Stimulated activated CD4-positive, alpha-beta T cell treated with anti-CD3 and anti-CD28 coated beads, Interleukin-15, amount 100 ng/mL, for 48 hours (primary cell): ENCODE measurements around the gene PROB1.
"Not testable (repeated sequence)": the region's sequence is repeated elsewhere in the genome, so short reads cannot be mapped to it uniquely, and the experiment has no call there.

Experiments used
- DNase-seq, 2 donors: peaks; one replicate each; pipeline ENCODE4 v3.0.0-alpha.2; 2020; ENCODE audit warnings: low read depth in 2 of 2

The PROB1 gene

DNA sequence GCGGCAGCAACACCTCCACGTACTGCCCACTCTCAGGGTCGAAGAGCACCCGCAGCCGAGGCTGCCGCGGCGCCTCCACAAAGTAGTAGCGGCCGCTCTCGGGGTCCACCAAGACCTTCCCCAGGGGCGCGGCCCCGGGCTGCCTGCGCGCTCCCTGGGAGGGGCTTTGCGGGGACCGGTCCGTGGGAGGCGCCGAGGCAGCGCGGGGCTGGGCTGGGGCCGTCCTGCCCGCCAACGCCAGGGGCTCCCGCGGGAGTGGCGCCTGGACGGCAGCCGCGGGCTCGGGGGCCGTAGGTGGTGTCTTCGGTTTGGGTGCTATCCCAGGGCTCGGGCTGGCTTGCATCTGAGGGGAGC lies 2.6 kb downstream of the PROB1 start:
- DNase-seq, result no peak

DNA sequence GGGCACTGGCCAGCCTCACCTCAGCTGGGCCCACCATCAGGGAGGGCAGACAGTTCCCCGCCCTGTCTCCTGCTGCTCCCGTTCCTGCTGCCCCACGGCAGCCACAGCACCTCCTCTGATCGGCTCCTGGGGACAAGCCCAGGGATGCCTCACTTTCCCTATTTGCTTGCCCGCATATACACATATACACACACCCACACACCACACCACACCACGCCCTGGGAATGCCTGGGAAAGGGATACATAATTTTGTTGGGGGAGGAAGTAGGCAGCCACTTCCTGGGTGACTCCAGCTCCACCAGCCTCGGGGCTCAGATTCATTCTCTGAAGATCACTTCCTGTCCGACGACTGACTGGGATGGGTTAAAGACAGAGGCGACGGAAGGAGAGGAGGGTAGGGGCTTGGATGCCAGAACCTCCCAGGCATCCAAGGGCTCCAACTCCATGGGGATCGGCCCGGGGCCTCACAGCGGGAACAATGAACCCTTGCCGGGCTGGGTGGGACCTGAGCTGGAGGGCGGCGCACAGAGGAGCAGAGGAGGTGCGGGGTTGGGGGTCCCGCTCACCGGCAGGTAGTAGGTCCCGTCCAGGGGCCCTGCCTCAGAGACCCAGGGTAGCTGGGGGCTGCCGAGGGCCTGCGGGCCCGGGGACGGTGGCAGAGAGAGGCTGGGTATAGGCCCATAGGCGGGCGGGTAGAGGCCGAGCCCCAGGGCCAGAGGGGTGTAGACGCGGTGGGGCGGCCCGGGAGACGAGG lies 3.2 kb downstream of the PROB1 start:
- DNase-seq, result no peak

DNA sequence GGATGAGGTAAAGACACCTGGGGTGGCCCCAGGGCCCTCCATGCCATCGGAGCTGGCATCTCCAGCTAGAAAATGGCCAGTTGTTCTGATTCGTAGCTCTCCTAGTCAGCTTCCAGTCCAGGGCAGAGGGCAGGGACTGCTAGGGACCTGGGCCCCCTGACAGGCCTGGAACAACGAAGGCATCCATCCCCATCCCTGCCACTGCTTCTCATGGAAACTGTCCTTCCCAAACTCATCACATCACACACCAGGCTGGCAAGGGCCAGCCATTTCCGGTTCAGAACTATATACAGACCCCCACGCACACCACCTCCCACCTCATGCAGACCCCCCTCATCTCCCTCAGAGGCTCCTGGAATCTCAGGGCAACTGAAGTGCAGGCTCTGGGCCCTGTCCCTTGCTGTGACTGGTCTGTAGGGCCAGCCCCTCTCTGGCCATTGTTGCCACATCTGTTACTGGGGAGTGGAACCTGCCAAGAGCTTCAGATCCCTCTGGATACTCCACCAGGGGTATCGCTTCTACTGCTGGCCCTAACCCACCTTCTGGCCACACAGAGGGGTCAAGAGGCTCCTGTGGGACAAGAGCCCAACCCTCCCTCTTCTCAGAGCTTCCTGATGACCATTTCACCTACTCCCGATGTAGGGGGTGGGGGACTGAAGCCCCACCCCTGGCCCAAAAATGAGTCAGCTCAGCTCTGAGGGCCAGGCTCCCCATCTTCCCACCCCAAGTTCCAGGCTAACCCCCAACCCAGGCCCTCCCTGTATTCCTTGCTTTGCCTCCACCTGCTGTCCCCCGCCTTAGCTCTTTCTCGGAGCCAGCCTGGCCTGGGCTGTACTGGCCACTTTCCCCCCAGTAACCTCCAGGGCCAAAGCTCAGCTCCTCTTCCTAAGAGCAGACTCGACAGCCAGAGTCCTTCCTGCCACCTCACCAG lies 4.0 kb downstream of the PROB1 start:
- DNase-seq, result no peak

DNA sequence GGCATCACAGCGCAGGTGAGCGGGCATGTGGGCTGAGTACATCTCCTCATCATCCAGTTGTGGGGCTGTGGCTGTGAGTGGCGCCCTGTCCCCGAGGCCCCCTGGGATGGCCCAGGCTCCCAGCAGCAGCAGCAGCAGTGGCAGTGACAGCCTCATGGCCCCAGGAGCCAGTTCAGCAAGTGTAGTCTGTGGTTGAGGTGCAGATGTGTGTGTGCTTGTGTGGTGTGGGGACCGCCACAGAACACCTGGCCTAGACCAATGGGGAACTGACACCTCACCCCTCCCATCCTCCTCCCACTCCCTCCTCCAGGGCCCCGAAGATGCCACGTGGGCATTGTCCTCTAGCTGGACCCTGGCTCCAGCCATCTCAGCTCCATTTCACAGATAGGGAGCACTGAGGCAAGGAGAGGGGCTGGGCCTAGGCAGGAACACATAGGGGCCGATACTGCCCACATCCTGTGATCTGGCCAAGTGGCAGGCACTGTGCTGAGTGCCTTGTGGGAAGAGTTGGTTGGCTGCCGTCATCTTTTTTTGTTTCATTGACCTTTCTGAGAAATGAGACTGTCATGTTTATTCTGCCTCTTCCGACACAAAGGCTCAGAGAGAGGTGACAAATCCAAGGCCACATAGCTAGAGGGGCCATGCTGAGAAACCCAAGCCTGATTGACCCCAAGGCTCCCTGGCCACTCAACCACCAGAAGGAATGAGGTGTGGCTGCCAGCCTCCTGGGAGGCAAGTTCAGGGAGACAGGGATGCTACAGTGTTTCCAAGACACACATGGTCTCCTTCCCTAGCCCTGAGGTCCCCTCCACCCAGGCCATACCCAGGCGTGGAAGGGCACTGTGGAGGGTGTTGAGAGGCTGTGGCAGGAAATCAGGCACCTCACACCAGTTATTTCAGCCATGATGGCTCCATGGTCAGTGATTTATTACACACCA lies 4.9 kb downstream of the PROB1 start, which contains the start of gene MZB1:
TSS of gene MZB1 (minus strand) at position 213 of the 938 bp plus-strand sequence. CDS start at position 156, 57 bp downstream.
- peak in 1 of 2 donors; percentile 47 for DNase-seq

DNA sequence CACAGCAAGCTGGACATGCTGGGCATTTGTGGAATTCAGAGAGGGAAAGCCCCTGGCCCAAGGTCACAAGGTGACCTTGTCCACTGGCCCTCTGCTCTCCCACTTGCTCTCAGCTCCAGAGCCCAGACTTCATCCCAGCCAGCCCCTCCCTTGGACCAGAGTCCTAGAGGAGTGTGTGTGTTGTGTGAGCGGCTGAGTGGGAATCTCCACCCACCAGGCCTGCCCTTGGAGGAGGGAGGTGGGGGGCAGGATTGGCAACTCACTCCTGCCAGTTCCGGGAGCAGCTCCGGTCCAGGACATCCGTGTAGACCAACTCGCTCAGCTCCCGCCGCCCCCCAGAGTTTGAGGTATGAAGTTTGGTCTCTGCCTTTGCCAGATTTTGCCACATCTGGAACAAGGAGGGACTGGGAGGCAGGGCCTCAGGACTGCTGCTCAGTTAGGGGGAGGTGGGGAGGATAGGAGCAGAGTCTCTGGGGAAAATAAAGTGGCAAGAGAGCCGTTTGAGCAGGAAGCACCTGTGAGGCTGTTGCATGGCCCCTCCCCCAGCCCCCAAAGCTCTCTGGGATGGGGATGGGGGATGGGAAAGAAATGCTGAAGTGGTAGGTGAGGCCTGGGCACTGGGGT lies 6.6 kb downstream of the PROB1 start:
- DNase-seq, result no peak

DNA sequence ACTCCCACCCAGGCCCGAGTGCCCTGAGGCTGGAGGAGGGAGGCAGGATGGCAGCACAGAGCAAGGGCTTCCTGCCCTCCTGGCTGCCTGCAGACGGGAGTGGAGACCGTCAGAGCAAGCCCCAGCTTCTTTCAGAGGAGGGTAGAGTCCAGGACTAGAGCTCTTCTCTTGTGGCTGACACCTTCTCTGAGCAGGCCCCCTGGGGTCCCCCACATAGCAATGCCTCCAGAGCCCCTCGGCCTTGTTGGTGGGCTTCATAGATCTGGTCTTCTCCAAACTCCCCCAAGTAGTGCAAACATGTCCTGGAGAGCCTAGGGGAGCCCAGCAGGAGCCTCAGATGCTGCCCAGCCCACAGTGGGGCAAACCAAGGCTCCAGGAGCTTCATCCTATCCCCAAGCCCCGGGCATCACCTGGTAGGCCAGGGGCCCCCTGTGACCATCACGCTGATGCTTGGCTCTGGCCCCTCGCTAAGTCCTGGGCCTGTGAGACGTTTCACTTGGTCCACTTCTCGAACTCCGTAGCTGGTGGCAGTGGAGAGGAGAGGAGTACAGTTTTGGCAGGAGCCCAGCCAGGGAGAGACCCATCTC lies 7.2 kb downstream of the PROB1 start:
- DNase-seq, result no peak

DNA sequence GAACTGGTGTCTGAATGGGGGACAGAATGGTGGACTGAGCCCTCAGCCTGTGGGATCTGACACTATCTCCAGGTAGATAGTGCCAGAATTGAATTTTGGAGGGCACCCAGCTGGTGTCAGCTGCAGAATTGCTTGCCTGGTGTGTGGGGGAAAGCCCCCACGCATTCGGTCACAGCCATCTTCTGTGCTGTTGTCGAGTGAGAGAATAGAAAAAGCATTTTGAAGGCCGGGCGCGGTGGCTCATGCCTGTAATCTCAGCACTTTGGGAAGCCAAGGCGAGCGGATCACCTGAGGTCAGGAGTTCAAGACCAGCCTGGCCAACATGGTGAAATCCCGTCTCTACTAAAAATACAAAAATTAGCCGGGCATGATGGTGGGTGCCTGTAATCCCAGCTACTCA lies 7.9 kb downstream of the PROB1 start:
- DNase-seq, result not testable (repeated sequence)

DNA sequence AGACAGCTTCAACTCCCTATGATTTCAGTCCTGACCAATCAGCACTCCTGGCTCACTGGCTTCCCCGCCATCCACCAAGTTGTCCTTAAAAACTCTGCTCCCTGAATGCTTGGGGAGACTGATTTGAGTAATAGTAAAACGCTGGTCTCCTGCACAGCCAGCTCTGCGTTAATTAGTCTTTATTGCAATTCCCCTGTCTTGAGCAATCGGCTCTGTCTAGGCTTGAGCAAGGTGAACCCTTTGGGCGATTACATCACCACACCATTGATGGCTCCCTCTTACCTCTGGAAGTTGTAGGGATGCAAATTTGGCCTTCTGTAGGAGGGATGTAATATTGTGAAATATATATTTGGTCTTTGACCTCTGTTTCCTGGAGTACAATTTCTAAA lies 8.9 kb downstream of the PROB1 start:
- DNase-seq, result no peak

DNA sequence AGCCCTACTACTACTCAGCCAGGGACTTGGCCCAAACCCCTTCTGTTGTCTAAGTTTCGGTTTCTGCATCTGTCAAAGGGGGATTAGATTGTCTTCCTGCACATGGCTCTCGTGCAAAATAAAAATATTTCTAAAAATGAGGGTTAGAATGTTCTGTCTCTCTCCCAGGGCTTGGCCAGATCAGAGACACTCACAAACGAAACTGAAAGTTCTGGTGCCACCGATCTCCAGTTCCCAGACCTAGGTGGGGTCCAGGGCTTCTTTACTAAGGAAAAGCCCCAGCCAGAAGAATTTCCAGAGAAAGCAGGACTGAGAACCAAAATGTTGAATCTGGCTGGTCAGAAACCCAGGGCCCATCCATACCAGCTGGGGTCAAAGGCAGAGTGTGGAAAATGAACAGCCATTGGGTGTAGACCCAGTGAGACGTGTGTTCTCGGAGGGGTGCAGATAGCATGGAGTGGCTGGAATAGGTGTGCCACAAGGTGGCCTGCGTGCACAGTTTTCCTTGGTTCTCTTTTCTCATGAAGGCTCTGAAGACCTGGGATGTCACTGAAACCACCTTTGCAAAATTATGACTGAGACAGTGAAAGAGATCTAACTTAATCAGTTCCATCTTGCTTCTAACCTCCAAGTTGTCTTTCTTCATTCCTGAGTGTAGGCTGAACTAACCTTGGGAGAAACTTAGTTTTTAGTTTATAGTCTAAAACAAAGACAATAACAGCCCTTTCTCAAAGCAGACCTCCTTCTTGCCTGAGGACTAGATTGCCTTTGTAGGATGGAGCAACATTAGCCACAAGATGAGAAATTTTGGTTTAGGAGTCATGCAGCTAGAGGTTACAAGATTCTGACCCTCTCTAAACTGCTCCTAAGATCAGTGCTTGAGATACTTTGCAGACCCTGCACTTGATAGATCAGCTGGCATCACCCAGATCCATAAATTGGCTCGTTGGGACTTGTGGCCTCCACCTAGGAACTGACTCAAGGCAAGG lies 9.5 kb downstream of the PROB1 start:
- DNase-seq, result no peak

DNA sequence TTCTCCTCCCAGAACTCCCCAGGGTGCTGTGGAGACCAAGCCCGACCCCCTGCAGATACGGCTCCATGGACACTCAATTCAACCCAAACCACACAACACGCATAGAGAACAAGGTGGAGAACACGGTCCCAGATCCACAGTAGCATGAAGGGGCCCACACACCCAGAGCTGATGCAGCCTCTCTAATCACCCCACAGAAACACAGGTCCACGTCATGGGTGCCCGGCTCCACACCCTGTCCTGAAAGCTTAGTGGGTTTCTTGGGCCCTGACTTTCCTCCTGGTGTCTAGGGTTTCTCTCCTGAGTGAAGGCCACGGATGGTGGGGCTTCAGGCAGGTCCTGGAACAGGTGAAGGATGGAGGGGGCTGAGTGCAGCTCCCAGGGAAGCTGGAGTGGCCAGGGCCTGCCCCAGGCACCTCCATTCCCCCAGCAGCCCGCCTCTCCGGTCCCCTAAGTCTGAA lies 10.3 kb downstream of the PROB1 start:
- no peak for DNase-seq

DNA sequence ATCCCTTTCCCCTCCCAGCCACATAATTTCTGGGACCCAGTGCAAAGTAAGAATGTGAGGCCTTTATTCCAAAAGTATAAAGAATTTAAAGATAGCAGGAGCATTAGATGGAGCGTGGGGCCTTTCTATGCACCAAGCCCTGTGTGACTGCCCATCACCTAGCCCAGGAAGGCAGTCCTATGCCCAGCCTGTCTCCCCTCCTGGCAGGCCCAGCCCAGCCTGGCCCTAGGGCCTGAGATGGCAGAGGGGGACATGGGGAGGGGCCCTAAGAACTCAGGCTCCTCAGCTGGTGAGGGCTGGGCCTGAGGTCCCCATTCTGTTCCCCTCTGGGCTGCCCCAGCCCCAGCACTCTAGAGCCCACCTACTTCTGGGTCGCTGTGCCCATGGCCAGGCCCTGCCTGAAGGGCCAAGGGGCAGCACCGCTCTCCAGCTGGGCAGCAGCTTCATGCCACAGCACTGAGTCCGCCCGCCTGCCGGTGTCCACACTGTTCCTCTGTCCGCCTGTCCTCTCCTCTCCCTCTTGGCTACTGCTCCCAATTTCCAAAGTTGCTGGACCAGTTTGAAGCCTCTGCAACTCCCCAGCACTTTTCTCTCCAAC lies 10.8 kb downstream of the PROB1 start:
- DNase-seq, result no peak

DNA sequence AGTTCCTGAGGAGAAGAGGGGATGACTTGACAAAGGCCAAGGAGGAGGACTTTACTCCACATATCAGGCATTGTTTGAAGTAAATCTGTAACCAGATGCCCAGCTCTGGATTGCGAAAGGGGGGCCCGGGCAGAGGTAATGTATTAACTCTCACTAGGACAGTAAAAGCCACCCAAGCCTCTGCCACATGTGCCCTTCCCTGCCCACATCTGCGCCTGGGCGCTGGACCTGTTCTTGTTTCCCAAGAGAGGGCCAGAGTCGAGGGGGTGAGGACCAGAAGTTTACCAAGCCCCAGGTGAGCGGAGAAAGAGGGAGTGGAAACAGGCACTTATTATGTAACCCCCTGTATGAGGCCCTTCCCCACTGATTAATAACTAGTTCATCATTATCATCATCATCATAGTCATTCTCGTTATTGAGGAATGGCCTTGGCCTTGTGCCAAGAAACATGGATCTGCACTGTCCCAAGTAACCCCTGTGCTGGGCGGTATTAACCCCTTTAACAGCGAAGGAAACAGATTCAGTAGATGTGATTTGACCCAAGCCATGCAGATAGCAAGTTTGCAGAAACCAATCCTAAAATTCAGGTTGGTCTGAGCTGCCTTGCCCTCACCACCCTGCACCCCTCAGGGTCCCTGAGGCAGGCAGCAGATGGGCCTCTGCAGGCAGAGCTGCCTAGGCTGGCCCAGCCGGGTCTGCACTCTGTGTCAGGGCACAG lies 11.5 kb downstream of the PROB1 start, which contains the start of gene SLC23A1:
TSS of gene SLC23A1 (minus strand) at position 23 of the 718 bp plus-strand sequence. CDS start 44 bp downstream, outside the sequence.
- DNase-seq, result no peak

DNA sequence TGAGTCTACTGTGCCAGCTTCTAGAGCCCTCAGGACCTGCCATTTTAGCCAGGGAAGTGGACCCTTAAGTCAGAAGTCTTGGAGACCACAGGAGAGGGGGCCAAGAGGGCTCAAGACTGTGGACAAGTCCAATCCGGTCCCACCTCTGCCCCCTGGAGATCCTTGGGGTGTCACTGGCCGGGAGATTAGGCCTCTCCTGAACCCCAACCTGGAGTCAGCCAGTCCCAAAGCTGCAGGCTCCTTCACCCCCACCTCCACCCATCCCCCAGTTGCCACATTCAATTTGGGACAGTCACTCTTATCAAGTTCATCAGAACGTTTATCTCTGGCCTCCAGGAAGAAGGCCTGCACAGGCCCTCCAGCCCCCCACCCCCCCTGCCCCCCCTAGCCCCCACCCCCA lies 12.1 kb downstream of the PROB1 start:
- DNase-seq, result no peak

DNA sequence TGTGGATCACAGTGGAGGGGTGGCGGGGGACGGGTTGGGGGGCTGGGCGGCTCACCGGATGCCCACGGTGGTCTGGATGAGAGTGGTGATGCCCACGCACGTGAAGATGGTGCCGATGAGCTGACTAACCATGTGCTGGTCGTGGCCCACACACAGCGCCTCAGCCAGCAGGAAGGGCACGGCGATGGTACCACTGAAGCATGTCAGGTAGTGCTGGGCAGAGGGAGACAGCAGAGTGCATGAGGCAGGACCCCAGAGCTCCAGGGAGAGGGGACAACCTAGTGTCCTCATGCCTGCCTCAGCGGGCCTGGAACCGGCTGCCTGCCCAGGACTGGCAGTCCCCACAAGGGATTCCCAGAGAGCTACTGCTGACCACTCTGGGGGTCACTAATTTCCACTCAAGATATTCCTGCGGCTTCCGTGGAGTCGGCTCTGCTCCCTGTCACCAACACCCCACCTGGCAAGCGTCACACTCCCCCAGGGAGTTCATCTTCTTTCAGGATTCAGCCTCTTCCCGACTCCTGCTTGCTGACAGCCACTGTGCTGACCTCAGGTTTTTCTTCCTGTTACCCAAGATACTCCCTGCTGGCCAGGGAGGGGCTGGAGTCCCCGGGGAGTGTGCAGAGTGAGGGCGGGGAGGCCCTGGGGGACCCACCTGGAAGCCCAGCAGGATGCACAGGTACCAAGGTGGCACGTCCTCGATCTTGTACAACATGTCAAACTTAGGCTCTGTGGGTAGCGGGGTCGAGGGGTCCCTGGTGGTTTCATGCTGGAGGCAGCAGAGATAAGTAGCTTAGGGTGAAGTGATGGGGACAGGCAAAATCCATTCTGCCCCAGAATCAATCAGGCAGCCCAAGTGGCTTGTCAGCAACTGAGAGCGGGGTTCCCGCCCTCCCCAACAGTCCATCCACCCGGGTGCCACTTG lies 12.8 kb downstream of the PROB1 start:
- DNase-seq, result no peak

DNA sequence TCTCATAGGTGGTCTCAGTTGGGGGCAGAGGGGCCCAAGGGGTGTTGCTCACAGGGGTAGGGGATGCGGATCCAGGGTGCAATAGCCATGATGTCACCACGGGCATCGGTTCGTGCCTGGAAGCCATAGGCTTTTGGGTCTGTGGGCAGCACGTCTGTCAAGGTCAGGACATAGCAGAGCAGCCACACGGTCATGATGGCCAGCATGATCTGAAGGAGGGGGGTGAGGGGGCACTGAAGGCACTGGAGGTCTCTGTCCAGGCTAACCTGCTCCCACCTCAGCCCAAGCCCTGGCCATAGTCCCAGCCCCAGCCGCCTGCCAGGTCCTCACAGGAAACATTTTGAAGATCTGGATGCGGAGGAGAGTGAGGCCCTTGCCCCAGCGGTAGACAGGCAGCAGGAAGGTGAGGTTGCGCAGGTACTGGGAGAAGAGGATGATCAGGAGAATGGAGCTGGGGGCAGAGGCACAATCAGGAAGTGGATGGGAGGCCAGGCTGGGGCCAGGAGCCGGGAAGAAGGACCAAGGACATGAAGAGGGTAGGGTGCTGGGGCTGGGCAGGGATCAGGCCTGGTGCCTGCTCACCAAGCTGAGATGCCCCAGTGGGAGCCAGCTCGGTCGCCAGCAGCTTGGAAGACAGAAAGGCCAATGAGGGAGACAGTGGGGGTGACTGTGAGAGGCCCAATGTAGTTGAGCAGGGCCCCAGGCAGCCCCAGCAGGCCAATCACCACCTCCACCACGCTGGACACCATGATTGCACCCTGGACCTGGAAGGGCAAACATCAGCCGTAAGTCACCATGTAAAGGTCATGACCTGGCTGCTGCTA lies 15.1 kb downstream of the PROB1 start:
- DNase-seq, result no peak

DNA sequence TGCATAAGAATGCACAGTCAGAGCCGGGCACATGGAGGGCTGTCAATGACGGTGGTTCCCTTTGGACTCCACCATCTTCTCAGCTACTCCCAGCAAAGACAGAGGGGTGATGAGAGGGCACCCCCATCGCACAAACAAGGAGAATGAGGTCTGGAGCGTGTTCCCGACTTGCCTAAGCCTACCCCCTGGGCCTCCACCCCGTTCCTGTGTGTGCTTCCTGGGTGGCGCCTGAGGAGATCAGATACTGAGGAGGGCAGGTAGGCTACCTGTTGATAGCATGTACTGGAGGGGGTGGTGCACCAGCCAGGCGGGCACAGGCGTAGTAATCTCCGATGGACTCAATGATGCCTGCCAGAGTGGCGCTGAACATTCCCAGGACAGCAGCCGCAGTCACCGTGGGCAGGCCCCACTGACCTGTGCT lies 16.0 kb downstream of the PROB1 start:
- DNase-seq, result no peak
